Right kidney (tissue), 1 donor: ENCODE data around the gene SCARF1.

Experiments
- DNase-seq: peaks from one replicate; pipeline ENCODE4 v3.0.0-alpha.2; 2016

Gene SCARF1

DNA sequence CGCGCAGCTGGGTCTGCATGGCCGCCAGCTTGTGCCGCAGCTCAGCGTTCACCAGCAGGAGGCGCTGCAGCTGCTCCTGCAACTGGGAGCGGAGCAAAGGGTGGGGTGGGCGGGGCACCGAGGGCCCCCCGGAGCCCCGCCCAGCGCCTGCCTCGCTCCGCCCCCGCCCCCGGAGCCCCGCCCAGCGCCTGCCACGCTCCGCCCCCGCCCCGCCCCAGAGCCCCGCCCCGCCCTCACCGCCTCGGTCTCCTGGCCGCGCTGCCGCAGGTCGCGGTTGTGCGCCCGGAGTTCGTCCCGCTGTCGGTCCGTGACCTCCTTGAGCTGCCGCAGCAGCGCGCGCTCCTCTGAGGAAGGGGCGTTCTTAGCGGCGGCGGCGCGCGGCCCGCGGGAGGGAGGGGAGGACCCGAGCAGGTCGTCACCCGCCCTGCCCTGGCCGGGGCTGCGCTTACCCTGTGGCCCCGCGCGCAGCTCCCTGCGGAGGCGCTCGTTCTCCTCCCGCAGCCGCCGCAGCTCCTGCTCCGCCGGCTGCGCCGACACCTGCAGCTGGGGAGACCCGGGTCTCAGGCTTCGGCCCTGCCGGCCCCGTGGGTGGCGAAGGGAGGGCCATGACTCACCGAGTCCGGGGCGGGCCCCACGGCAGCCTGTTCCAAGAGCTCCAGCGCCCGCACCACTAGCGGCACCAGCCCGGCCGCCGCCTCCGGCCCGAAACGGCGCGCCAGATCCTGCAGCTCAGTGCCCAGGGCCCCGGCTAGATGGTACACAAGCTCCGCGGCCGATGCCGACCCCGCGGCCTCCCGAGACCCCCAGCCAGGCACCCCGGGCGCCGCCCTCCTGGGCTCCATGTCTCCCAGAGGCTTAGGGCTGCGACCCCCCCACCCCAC, 3.7 kb upstream of the SCARF1 start:
- DNase-seq: peak; percentile 98

GRCh38 chr17:1648173-1648962, 2.8 kb upstream of the SCARF1 start:
- peak; percentile 89 for DNase-seq

DNA sequence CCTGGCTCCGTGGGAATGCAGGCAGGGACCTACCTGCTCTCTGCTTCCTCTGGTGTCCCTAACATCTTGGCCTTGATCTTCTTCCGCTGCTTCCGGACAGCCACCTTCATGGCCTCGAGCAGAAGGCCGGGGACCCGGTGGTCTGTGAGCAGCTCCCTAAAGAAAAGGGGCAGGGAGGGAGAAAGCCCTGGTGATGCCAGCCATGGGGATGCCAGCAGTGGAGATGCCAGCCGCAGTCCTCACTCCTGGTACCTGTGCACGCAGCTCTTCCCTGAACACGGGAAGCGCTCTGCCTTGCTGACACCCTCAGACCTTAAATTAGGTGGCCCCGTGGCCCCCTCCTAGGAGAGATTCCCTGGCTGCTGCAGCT, 2.3 kb upstream of the SCARF1 start:
- no peak for DNase-seq

DNA sequence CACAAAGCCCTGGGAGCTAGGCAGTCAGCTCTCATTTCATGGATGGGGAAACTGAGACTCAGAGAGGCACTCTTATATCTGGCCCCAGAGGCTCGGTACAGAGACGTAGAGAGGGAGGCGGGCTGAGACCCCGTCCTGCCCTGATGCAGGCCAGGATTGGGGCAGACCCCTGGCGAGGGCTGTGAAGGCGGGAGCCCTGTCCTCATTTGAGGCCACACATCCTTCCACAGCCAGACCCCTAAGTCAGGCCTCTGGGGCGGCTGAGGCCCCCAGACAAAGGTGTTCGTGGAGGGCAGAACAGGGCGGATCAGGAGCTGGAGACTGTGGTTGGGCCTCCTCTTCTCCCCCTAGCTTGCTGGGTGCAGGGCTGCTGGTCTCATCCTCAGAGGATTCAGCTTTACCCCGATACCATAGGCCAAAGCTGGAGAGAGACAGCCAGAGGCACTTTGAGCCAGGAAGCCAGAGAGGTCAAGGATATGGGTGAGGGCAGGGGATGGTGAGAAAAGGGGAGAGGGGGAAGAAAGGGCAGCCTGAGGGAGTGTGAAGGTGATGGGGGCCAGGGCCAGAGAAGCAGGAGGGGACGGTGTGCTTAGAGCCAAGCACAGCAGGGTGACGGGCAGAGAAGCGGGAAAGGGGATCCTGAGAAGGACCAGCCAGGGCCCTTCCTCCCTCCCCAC, 805 bp upstream of the SCARF1 start:
- no peak for DNase-seq

GRCh38 chr17:1644493-1645206, 882 bp downstream of the SCARF1 start:
- DNase-seq: no peak

DNA sequence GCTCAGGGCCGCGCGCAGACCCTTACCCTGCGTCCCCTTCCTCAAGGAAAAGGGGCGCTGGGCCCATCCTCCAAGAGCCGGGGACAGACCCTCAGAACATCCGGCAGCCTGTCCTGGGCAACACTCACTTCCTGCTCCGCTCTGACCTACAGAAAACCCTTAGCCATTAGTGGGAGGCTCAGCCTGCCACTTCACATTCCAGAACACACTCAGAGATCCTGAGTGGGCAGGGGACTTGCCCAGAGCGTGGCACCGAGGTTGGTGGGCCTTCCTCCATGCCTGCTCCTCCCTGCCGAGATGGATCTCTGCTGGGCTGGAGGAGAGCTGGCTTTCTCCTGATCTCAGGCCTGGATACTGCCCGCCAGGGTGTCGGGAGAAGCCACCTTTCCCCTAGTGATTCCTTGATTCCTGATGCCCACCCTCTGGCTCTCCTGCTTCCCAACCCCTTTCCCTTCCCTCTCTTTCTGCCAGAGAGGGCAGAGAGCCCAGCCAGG, 1.5 kb downstream of the SCARF1 start:
- DNase-seq: no peak

- peak; percentile 76 for DNase-seq
Observed at GRCh38 chr17:1643293-1643998, 2.1 kb downstream of the SCARF1 start.

GRCh38 chr17:1641065-1641403, 4.5 kb downstream of the SCARF1 start:
- no peak for DNase-seq

DNA sequence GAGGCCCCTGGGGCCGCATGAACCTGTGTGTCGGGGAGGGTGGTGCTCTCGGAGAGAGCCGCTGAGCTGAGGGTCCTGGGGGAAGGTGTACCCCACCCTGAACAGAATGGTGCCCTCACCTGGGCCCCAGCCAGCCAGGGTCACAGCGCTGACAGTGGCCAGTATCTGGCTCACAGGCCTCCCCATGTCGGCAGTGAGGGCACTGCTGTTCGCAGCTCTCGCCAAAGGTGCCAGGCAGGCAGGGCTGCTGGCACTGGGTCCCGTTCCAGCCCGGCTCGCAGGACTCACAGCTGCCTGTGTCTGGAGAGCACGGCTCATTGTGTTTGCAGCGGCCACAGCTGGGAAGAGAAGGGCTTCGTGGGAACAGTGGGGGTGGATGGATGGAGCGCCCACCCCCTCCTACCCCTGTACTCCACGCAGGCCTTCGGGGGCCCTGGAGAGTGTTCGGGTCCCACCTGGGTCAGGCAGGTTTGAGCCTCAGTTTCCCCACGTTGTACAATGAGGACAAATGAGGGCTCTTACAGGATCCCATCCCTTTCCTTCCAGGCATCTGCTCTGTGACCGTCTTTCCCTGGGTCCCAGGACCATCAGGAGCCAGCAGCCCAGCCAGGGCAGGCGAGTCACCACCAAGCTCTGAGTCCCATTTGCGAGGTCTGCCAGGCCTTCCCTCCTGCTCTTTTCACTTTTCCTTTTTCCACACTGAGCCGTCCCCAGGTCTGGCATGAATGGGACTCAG, 5.0 kb downstream of the SCARF1 start:
- DNase-seq: no peak

DNA sequence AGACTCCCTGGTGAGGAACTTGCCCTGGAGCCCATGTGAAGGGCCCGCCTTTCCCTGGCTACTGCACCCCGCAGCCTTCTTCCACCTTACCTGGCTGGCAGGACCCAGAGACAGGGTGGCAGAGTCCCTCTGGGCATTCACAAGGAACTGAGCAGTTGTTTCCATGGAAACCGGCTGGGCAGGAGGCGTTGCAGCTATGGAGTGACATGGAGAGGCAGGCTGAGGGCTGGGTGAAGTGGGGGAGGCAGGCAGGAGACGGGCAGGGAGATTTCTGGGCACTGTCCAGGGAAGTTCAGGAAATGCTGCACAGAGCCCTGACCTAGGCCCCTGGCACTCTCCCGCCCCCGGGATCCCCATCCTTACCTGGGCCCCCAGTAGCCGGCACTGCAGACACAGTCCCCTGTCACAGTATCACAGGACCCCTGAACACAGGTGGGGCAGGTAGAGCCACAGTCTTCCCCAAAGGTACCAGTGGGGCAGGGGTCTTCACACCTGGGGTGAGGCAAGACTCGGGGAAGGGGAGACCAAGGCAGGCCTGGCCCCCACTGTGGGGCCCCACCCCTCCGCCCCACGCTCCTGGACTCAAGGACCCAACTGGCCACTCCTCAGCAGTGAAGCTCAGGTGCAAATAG, 5.9 kb downstream of the SCARF1 start:
- no peak for DNase-seq

DNA sequence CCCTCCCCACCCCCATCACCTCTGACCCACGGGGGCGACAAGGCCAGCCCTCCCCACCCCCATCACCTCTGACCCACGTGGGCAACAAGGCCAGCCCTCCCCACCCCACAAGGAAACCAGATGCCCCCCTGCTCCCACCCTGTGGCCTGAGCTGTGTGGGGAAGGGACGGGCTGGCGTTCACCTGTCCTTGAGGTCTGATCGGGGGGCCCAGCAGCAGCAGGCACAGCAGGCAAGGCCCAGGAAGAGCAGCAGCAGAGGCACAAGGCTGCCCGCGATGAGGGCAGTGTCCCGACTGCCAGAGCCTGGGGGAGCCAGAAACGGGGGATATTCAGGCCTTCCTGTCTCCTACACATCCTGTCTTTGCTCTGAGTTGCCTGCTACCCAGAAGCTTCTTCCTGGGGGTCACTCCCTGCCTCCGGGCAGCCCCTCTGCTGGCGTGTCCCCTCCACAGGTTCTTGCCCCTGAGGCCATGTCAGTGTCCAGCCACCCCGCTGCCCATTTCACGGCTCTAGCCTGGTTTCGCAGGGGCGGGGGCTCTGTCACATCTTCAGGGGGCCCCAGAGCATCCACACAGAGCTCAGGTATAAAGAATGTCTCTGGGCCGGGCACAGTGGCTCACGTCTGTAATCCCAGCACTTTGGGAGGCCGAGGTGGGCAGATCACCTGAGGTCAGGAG, 6.8 kb downstream of the SCARF1 start:
- no peak for DNase-seq

- peak; percentile 67 for DNase-seq
Observed at GRCh38 chr17:1638171-1638590, 7.4 kb downstream of the SCARF1 start.

DNA sequence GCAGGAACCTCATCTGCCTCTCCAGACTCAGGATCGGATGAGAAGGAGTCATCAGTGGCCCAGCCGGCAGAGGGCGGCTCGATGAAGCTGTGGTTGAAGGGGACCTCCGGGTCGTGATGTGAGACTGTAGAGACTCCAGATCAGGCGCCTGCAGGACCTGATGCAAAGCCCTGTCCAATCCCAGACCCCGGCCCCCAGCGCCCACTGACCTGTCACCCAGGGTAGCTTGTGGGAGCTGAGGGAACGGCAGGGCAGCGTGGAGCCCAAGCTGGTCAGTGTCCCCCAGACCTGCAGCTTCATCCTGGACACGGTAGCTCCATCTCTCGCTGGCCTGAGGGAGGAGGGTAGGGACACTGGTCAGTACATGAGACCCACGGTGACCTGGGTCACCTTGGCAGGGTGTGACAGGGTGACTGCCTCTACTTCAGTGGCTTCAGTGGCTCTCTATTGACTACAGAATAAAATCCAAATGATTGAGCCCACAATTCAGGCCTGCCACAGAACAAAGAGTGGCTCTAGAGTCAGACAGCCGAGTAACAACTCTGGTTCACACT, 8.7 kb downstream of the SCARF1 start:
- DNase-seq: no peak

- DNase-seq: no peak
Observed at GRCh38 chr17:1635675-1636465, 9.7 kb downstream of the SCARF1 start.

- DNase-seq: no peak
Observed at GRCh38 chr17:1634841-1635650, 10.5 kb downstream of the SCARF1 start.

- no peak for DNase-seq
Observed at GRCh38 chr17:1630662-1631061, 14.9 kb downstream of the SCARF1 start.

GRCh38 chr17:1629504-1630310, 15.8 kb downstream of the SCARF1 start:
- peak; percentile 65 for DNase-seq
